ENCODE measurements around the gene RARA. TPM values are rescaled to one million over a fixed set of nuclear protein-coding genes. Genes with fewer than 3 reads are reported as not detected.
A peak's percentile ranks its signal among the peaks of the same experiment; 100 is the strongest.

RARA gene
- total RNA-seq, 4 donors from 2014 or later, result 18.5 to 41.8 (median 28.5) TPM

DNA sequence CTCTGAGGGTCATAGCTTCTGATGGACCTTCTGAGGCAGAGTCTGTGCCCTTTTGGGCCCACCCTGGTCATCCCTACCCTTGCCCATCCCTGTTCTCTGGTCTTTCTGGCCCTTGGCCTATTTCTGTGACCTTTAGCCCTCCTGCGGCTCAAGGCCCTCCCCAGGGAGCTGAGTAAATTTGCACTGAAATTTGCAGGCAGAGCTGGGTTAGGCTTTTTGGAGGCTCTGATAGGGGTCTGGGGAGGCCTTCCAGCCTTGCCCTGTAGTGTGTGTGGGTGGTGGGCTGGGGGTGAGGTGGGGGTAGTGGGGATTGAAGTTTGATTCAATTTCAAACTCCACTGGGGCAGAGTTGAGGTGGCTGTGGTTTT lies 17.8 kb downstream of the RARA start:
- Histone ChIP-seq H3K27me3 (no peaks in the 10 kb centered on the region), H3K9me3 (no peaks in the 10 kb centered on the region), H3K4me3 (no peak overlapping the region), H3K4me1 (peaks cover 17 to 100% (median 99%) of the 10 kb centered on the region in 3 donors), H3K27ac (peak overlapping the region in 3 of 4 donors; percentile 81 to 97 (median 91)), H3K36me3 (peaks cover 0 to 6% of the 10 kb centered on the region in 2 donors)
- no CpG with 5 or more reads among the region's 1 CpG for WGBS, 2 donors (ENCODE audit: low coverage in 1 of 2)
- no peak for ATAC-seq
- TF ChIP-seq EP300 (IDR thresholded peaks at IDR 0.05) (no peak), POLR2A (IDR thresholded peaks at IDR 0.05) (no peak), POLR2AphosphoS5 (IDR thresholded peaks at IDR 0.05) (no peak)
- TF ChIP-seq, protein P1, sequence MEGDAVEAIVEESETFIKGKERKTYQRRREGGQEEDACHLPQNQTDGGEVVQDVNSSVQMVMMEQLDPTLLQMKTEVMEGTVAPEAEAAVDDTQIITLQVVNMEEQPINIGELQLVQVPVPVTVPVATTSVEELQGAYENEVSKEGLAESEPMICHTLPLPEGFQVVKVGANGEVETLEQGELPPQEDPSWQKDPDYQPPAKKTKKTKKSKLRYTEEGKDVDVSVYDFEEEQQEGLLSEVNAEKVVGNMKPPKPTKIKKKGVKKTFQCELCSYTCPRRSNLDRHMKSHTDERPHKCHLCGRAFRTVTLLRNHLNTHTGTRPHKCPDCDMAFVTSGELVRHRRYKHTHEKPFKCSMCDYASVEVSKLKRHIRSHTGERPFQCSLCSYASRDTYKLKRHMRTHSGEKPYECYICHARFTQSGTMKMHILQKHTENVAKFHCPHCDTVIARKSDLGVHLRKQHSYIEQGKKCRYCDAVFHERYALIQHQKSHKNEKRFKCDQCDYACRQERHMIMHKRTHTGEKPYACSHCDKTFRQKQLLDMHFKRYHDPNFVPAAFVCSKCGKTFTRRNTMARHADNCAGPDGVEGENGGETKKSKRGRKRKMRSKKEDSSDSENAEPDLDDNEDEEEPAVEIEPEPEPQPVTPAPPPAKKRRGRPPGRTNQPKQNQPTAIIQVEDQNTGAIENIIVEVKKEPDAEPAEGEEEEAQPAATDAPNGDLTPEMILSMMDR (IDR thresholded peaks at IDR 0.05), result no peak

GRCh38 chr17:40327244-40327729 lies 18.3 kb downstream of the RARA start:
- WGBS, 2 donors (ENCODE audit: low coverage in 1 of 2), result 90% methylated on average over 2 of the region's 4 CpGs; no CpG with 5 or more reads in 1 of the 2 donors
- peaks cover 18 to 100% (median 99%) of the 10 kb centered on the region in 3 donors for H3K4me1 ChIP-seq
- peaks cover 0 to 6% of the 10 kb centered on the region in 2 donors for H3K36me3 ChIP-seq
- H3K9me3 ChIP-seq, result no peaks in the 10 kb centered on the region
- peak overlapping the region in 3 of 4 donors; percentile 81 to 97 (median 91) for H3K27ac ChIP-seq
- H3K4me3 ChIP-seq, result no peak overlapping the region
- no peaks in the 10 kb centered on the region for H3K27me3 ChIP-seq
- TF ChIP-seq POLR2AphosphoS5 (IDR thresholded peaks at IDR 0.05), result no peak
- TF ChIP-seq EP300 (IDR thresholded peaks at IDR 0.05), result no peak
- no peak for TF ChIP-seq POLR2A (IDR thresholded peaks at IDR 0.05)
- TF ChIP-seq, protein P1 (IDR thresholded peaks at IDR 0.05), result no peak
- ATAC-seq, result no peak

GRCh38 chr17:40327735-40328385 lies 18.9 kb downstream of the RARA start:
- Histone ChIP-seq H3K27ac (peak overlapping the region; percentile 4 to 97 (median 86)), H3K27me3 (no peaks in the 10 kb centered on the region), H3K4me1 (peaks cover 24 to 100% (median 99%) of the 10 kb centered on the region in 3 donors), H3K36me3 (peaks cover 0 to 6% of the 10 kb centered on the region in 2 donors), H3K4me3 (no peak overlapping the region), H3K9me3 (no peaks in the 10 kb centered on the region)
- TF ChIP-seq EP300 (IDR thresholded peaks at IDR 0.05) (no peak), POLR2A (IDR thresholded peaks at IDR 0.05) (no peak), POLR2AphosphoS5 (IDR thresholded peaks at IDR 0.05) (no peak)
- TF ChIP-seq, protein P1 (IDR thresholded peaks at IDR 0.05), result no peak
- no peak for ATAC-seq
- WGBS, 2 donors (ENCODE audit: low coverage in 1 of 2), result 0% methylated on average over 1 of the region's 3 CpGs; no CpG with 5 or more reads in 1 of the 2 donors

- 66 to 85% methylated on average over 2 of the region's 2 CpGs for WGBS, 2 donors (ENCODE audit: low coverage in 1 of 2)
- Histone ChIP-seq H3K9me3 (no peaks in the 10 kb centered on the region), H3K4me1 (peaks cover 24 to 100% (median 99%) of the 10 kb centered on the region in 3 donors), H3K36me3 (peaks cover 0 to 6% of the 10 kb centered on the region in 2 donors), H3K27ac (peak overlapping the region; percentile 4 to 97 (median 86)), H3K4me3 (no peak overlapping the region), H3K27me3 (no peaks in the 10 kb centered on the region)
- no peak for ATAC-seq
- TF ChIP-seq, protein P1 (IDR thresholded peaks at IDR 0.05), result no peak
Measured at GRCh38 chr17:40328386-40328766, 19.4 kb downstream of the RARA start.

Measured in gastroesophageal sphincter (tissue), 4 donors.